GM12801 (cell line): ENCODE results near the gene EMX2.

Source experiments
- CTCF ChIP-seq: IDR thresholded peaks from one replicate; pipeline ENCODE4 v1.5.1; 2011; ENCODE audit warnings: control low read depth; ENCODE audit not compliant: insufficient read length; ENCODE audit errors: extremely low read depth

EMX2 gene

GRCh38 chr10:117587036-117587435, 44.5 kb downstream of the EMX2 start:
- TF ChIP-seq CTCF, result no peak

DNA sequence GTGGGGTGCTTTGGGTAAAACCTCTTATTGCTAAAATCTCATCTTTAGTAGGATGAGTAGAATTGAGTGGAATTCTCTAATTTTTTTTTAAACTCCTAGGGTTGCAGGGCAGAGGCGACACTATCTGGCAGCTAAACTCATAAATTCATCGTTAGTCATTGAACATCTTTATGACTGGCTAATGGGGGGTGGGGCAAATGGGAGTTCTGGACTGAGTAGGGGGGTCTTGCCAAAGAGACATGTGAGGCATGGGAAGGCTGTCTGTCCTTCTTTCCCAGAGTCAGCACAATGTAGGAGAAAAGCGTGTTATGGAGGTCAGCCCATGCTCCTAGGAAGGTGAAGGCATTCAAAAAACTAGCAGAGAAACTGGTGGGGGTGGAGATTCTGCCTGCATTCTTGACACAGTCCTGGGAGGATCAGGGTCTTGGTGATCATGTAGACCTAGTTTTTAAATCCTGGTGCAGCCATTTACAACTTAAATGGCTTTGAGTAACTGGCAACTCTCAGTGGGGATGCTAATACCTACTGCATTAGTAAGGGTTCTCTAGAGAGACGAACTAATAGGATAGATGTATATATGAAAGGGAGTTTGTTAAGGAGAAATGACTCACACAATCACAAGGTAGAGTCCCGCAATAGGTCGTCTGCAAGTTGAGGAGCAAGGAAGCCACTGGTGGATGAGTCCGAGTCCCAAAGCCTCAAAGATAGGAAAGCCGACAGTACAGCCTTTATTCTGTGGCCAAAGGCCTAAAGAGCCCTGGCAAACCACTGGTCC, 47.7 kb downstream of the EMX2 start:
- no peak for TF ChIP-seq CTCF

DNA sequence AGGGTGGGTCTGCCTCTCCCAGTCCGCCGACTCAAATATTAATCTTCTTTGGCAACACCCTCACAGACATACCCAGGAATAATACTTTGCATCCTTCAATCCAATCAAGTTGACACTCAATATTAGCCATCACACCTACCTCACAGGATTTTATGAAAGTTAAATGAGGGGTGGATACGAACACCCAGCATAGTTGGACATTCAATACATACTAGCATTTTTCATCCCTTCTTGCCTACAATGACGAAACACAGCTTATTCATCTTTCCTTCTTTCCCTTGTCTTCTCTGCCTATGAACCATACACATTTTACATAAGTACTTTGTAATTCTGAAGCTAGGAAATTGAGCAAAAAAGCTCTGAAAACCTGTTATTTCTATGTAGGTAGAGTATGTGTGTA, 48.5 kb downstream of the EMX2 start:
- no peak for TF ChIP-seq CTCF

DNA sequence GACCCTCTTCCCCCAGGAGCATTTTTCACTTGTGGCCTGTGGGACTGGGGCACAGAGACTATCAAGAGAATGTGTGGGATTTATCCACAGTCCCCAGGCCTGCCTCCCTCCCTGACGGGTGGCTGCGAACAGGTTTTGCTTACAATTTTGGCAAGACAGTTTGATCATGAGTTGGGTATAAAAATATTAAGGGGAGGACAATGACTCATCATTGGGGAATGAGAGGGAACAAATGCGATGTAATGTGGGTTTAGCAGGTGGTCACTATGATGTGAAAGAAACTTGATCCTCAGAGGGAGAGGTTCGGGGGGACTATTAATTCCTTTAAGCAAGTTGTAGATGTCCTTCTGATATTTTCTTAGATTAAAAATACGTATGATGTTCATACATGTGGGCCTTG, 52.2 kb downstream of the EMX2 start:
- no peak for TF ChIP-seq CTCF

DNA sequence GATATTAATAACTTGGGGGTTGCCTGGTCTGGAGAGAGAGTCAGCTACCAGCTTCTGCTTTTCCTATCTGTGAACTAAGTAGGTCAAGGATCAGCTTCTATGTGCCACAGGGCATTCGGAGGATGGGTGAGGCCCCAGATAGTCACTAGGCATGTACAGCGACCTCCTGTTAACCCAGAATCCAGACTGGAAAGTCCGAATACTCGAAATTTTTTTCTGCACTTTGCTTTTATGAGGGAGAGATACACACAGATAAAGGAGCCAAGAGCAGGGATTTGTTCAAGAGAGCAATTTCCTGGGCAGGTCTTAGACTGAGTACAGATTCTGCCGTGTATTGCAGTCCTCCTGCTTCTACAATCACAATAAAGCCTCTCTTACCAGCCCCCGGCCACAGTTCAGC, 54.2 kb downstream of the EMX2 start:
- no peak for TF ChIP-seq CTCF

- TF ChIP-seq CTCF, result no peak
Observed at GRCh38 chr10:117597216-117597615, 54.7 kb downstream of the EMX2 start.
